Measurements from ENCODE around the gene PATZ1. TPM values are rescaled to one million over a fixed set of nuclear protein-coding genes. Genes with fewer than 3 reads are reported as not detected.

PATZ1 gene
- polyA plus RNA-seq, 2 of the 4 experiments (the other 2 are of a cell fraction), result 16.4 to 18.2 TPM

DNA sequence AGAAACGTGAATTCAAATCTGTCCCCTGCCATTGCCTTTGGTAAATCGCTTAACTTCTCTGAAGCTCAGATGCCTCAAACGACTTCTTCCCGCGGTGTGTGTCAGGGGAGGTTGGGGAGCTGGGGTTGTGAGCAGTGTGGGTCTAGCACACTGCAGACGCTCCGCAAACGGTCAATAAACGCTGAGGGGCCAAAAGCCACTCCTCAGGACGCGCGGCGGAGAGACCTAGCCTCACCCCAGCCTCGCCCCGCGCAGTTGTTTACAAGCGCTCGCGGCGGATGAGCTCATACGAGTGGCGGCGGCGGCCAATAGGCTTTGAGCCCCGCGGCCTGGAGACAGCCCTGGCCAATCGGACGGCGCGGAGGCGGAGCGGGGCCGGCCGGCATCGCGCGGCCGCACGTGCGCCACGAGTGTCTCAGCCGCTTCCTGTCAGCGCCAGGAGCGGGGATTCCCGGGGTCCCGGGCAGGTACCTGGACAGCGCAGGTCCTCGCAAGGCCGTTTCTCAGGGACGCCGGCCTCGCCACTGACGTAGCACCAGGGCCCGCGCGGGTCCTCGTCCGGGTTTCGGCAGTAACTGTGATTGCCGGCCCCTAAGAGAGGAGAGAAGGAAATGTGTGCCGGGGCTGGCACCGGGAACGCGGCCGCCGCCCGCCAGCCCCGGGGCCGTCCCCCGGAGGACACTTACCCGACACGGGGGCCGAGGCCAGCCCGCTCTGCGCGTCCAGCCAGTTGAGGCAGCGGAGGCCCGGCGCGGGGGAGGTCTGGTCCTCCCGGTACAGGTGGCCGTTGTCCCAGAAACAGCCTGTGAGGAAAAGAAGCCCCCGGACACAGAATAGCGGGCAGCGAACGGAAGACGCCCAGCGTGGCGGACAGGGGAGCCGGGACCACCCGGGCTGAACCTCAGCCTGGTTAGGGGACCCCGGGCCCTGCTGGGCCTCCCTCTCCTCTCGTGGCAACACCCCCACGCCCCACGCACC is 55.4 kb downstream of the PATZ1 start (continued):
- TF ChIP-seq CBX2 (IDR thresholded peaks at IDR 0.05; ENCODE audit: borderline replicate concordance, low read depth) (no peak), KDM5A (IDR thresholded peaks at IDR 0.05) (no peak), CHD4 (IDR thresholded peaks at IDR 0.05; ENCODE audit: borderline replicate concordance) (no peak), RFX5 (IDR thresholded peaks at IDR 0.05) (peak; percentile 89), SREBF2 (IDR thresholded peaks at IDR 0.05) (no peak), HDAC2 (IDR thresholded peaks at IDR 0.05) (0 out of 2 replicates have a peak, but pooled peaks have one; percentile 23), ZSCAN20 (CRISPR knock-in tag; IDR thresholded peaks at IDR 0.05) (no peak), RNF2 (IDR thresholded peaks at IDR 0.05; ENCODE audit: borderline replicate concordance, low read depth) (peak; percentile 63; the same call in 1 of the 2 replicates), GATA3 (IDR thresholded peaks at IDR 0.05; ENCODE audit: borderline replicate concordance) (no peak), CHD2 (IDR thresholded peaks at IDR 0.05; ENCODE audit: low read length, partially characterized antibody) (no peak), RCOR1 (IDR thresholded peaks at IDR 0.05; ENCODE audit: low read depth, low read length) (no peak), BHLHE40 (IDR thresholded peaks at IDR 0.05; ENCODE audit: low read depth, low read length) (peak; percentile 90), SMC3 (IDR thresholded peaks at IDR 0.05) (no peak), CBX8 (IDR thresholded peaks at IDR 0.05) (no peak), RARB (CRISPR knock-in tag; IDR thresholded peaks at IDR 0.05) (no peak), ZFP36 (IDR thresholded peaks at IDR 0.05; ENCODE audit: borderline replicate concordance, partially characterized antibody) (no peak), RAD21 (conservative IDR thresholded peaks at IDR 0.05 in 1 of 2, IDR thresholded peaks at IDR 0.05 in 1 of 2) (no peak), CEBPB (IDR thresholded peaks at IDR 0.05) (no peak), ESRRA (IDR thresholded peaks at IDR 0.05; ENCODE audit: borderline replicate concordance, low read length) (no peak), POLR2A (IDR thresholded peaks at IDR 0.05; ENCODE audit: low read length) (no peak), EP300 (IDR thresholded peaks at IDR 0.05) (no peak), NR3C1 (IDR thresholded peaks at IDR 0.05) (no peak), FOSL2 (IDR thresholded peaks at IDR 0.05) (no peak), FOSL2 (CRISPR knock-in tag; IDR thresholded peaks at IDR 0.05) (no peak), MAZ (IDR thresholded peaks at IDR 0.05; ENCODE audit: borderline replicate concordance, low read depth, low read length) (no peak), PHF8 (IDR thresholded peaks at IDR 0.05; ENCODE audit: borderline replicate concordance, low read depth) (no peak), MAFK (IDR thresholded peaks at IDR 0.05; ENCODE audit: partially characterized antibody) (peak; percentile 19), JUN (IDR thresholded peaks at IDR 0.05) (0 out of 5 replicates have a peak, but pooled peaks of 1 of the 2 experiments have one; percentile 32)
- TF ChIP-seq, protein P1, sequence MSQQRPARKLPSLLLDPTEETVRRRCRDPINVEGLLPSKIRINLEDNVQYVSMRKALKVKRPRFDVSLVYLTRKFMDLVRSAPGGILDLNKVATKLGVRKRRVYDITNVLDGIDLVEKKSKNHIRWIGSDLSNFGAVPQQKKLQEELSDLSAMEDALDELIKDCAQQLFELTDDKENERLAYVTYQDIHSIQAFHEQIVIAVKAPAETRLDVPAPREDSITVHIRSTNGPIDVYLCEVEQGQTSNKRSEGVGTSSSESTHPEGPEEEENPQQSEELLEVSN (IDR thresholded peaks at IDR 0.05; ENCODE audit: borderline replicate concordance, low read depth), result peak; percentile 95
- TF ChIP-seq, protein P2, sequence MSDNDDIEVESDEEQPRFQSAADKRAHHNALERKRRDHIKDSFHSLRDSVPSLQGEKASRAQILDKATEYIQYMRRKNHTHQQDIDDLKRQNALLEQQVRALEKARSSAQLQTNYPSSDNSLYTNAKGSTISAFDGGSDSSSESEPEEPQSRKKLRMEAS (IDR thresholded peaks at IDR 0.05), result peak; percentile 98
- TF ChIP-seq, protein P3, sequence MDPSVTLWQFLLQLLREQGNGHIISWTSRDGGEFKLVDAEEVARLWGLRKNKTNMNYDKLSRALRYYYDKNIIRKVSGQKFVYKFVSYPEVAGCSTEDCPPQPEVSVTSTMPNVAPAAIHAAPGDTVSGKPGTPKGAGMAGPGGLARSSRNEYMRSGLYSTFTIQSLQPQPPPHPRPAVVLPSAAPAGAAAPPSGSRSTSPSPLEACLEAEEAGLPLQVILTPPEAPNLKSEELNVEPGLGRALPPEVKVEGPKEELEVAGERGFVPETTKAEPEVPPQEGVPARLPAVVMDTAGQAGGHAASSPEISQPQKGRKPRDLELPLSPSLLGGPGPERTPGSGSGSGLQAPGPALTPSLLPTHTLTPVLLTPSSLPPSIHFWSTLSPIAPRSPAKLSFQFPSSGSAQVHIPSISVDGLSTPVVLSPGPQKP (IDR thresholded peaks at IDR 0.05; ENCODE audit: low read depth, low read length), result no peak

Data from A549 (cell line).